SH-SY5Y (cell line): Measurements from ENCODE around the gene TRIOBP.

Experiments
- GATA2 ChIP-seq: IDR thresholded peaks from 2 replicates; pipeline ENCODE4 v1.6.1; 2011; ENCODE audit warnings: mild to moderate bottlenecking, low read depth, low read length
- GATA3 ChIP-seq: IDR thresholded peaks from 2 replicates; pipeline ENCODE4 v1.6.1; 2011; ENCODE audit warnings: low read depth, mild to moderate bottlenecking, low read length, moderate library complexity

GRCh38 chr22:37678372-37678771 lies 18.5 kb upstream of the TRIOBP start:
- no peak for TF ChIP-seq GATA2
- no peak for TF ChIP-seq GATA3
